Gastroesophageal sphincter (tissue), 4 donors: Measurements from ENCODE around the gene SELENOS. TPM values are rescaled to one million over a fixed set of nuclear protein-coding genes. Genes with fewer than 3 reads are reported as not detected.
A peak's percentile ranks its signal among the peaks of the same experiment; 100 is the strongest.

Source experiments
- ATAC-seq: fragments of 150-250 bp; one replicate; pipeline ENCODE4 v1.9.1; 2016; ENCODE audit warnings: mild to moderate bottlenecking, moderate library complexity
- H3K27ac ChIP-seq, 4 donors: fragments of 200-600 bp; sonication (generic) in 3 of 4; 1 replicate in 3 of 4; 2 replicates in 1 of 4; pipeline ENCODE4 v1.5.1; 2016 to 2019
- H3K27me3 ChIP-seq: fragments of 200-600 bp; sonication (generic); one replicate; pipeline ENCODE4 v1.5.1; 2019
- H3K36me3 ChIP-seq, 2 donors: fragments of 200-600 bp; sonication (generic); one replicate each; pipeline ENCODE4 v1.5.1; 2019; ENCODE audit warnings: control low read depth in 1 of 2
- H3K4me1 ChIP-seq, 3 donors: fragments of 200-600 bp; sonication (generic); 1 replicate in 2 of 3; 2 replicates in 1 of 3; pipeline ENCODE4 v1.5.1; 2016 to 2019; ENCODE audit warnings: control low read depth in 2 of 3
- H3K4me3 ChIP-seq, 2 donors: fragments of 200-600 bp; sonication (generic); one replicate each; pipeline ENCODE4 v1.5.1; 2019; ENCODE audit warnings: mild to moderate bottlenecking in 1 of 2, moderate library complexity in 1 of 2
- H3K9me3 ChIP-seq, 3 donors: fragments of 200-600 bp; sonication (generic); one replicate each; pipeline ENCODE4 v1.5.1; 2017 to 2019; ENCODE audit warnings: control low read depth in 2 of 3
- EP300 ChIP-seq: sonication (generic); formaldehyde crosslinking; IDR thresholded peaks from one replicate; pipeline ENCODE4 v1.6.1; 2017; ENCODE audit warnings: antibody characterized with exemption, mild to moderate bottlenecking
- POLR2A ChIP-seq, 2 donors: fragments of 450-650 bp; IDR thresholded peaks; one replicate each; pipeline ENCODE4 v1.6.1; 2017; ENCODE audit warnings: antibody characterized with exemption in 2 of 2, mild to moderate bottlenecking in 2 of 2, moderate library complexity in 1 of 2
- POLR2AphosphoS5 ChIP-seq: sonication (generic); formaldehyde crosslinking; IDR thresholded peaks from one replicate; pipeline ENCODE4 v1.6.1; 2017; ENCODE audit warnings: antibody characterized with exemption
- WGBS, 2 donors: methylation state at CpG; one replicate each; pipeline ENCODE4 v1.1.5; 2018; ENCODE audit warnings: low coverage in 1 of 2; 5-methylcytosine and 5-hydroxymethylcytosine counted together
- total RNA-seq, 4 donors: library from RNA; depleted of rRNA; stranded (reverse); fragments of >200 nt; gene quantifications; one replicate each; pipeline ENCODE4 v1.1.0, GENCODE V29; 2016
- TF ChIP-seq, protein P1 (sequence below), 4 experiments: fragments of 200-600 bp in 2 of 4; fragments of 450-650 bp in 2 of 4; sonication (generic) in 1 of 4; IDR thresholded peaks; one replicate each; pipeline ENCODE4 v1.5.1; 2017 to 2019; ENCODE audit warnings: antibody characterized with exemption in 4 of 4, mild to moderate bottlenecking in 2 of 4, moderate library complexity in 2 of 4

The SELENOS gene
- total RNA-seq, 4 donors from 2014 or later, result 56.1 to 75.5 (median 64.5) TPM

- ATAC-seq, result no peak
- peak overlapping the region in 2 of 4 donors; percentile 32 to 53 for H3K27ac ChIP-seq
- no peaks in the 10 kb centered on the region for H3K9me3 ChIP-seq
- no peaks in the 10 kb centered on the region for H3K27me3 ChIP-seq
- TF ChIP-seq EP300 (no peak), POLR2A (IDR thresholded peaks at IDR 0.05) (no peak), POLR2AphosphoS5 (no peak)
- TF ChIP-seq, protein P1, sequence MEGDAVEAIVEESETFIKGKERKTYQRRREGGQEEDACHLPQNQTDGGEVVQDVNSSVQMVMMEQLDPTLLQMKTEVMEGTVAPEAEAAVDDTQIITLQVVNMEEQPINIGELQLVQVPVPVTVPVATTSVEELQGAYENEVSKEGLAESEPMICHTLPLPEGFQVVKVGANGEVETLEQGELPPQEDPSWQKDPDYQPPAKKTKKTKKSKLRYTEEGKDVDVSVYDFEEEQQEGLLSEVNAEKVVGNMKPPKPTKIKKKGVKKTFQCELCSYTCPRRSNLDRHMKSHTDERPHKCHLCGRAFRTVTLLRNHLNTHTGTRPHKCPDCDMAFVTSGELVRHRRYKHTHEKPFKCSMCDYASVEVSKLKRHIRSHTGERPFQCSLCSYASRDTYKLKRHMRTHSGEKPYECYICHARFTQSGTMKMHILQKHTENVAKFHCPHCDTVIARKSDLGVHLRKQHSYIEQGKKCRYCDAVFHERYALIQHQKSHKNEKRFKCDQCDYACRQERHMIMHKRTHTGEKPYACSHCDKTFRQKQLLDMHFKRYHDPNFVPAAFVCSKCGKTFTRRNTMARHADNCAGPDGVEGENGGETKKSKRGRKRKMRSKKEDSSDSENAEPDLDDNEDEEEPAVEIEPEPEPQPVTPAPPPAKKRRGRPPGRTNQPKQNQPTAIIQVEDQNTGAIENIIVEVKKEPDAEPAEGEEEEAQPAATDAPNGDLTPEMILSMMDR (IDR thresholded peaks at IDR 0.05), result no peak
- peaks cover 0 to 7% of the 10 kb centered on the region in 2 donors for H3K36me3 ChIP-seq
- no peak overlapping the region for H3K4me3 ChIP-seq
- peaks cover 2 to 89% (median 28%) of the 10 kb centered on the region in 3 donors for H3K4me1 ChIP-seq
- 81 to 85% methylated on average over 5 to 9 of the region's 10 CpGs for WGBS, 2 donors
Observed at GRCh38 chr15:101246824-101247745, 30.2 kb downstream of the SELENOS start.

DNA sequence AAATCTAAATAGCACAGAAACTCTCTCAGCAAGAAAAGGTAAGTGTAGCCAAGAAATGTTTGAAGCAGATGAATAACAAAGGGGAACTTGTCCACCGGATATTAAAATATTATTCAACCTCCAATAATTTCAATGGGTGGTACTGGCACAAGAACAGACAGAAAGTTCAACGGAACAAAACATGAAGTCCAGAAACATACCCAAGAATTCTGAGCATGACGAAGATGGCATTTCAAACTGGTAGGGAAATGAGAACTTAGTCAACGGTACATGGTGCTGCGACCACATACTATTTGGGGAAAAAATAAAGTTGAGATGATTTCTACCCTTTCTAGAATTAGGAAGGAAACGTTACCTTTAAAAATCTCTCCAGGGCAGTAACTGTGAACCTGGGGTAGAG is 30.9 kb downstream of the SELENOS start:
- Histone ChIP-seq H3K36me3 (peaks cover 0 to 7% of the 10 kb centered on the region in 2 donors), H3K9me3 (no peaks in the 10 kb centered on the region), H3K27ac (peak overlapping the region in 2 of 4 donors; percentile 53 to 59), H3K4me1 (peaks cover 2 to 96% (median 28%) of the 10 kb centered on the region in 3 donors), H3K27me3 (no peaks in the 10 kb centered on the region), H3K4me3 (no peak overlapping the region)
- TF ChIP-seq EP300 (no peak), POLR2A (IDR thresholded peaks at IDR 0.05) (no peak), POLR2AphosphoS5 (peak; percentile 41)
- TF ChIP-seq, protein P1 (IDR thresholded peaks at IDR 0.05), result no peak
- WGBS, 2 donors, result 54 to 63% methylated on average over 4 to 6 of the region's 6 CpGs
- ATAC-seq, result no peak

GRCh38 chr15:101244889-101245668 is 32.2 kb downstream of the SELENOS start:
- no peak overlapping the region for H3K4me3 ChIP-seq
- peaks cover 2 to 100% (median 29%) of the 10 kb centered on the region in 3 donors for H3K4me1 ChIP-seq
- no peaks in the 10 kb centered on the region for H3K27me3 ChIP-seq
- 94 to 97% methylated on average over 6 to 10 of the region's 14 CpGs for WGBS, 2 donors
- no peak for ATAC-seq
- peak overlapping the region in 2 of 4 donors; percentile 15 to 16 for H3K27ac ChIP-seq
- no peaks in the 10 kb centered on the region for H3K9me3 ChIP-seq
- TF ChIP-seq, protein P1 (IDR thresholded peaks at IDR 0.05), result no peak
- TF ChIP-seq POLR2A (IDR thresholded peaks at IDR 0.05) (no peak), EP300 (no peak), POLR2AphosphoS5 (no peak)
- H3K36me3 ChIP-seq, result peaks cover 0 to 7% of the 10 kb centered on the region in 2 donors

- no peak for ATAC-seq
Observed at GRCh38 chr15:101244036-101244781, 33.1 kb downstream of the SELENOS start.

More at GRCh38 chr15:101244036-101244781, 33.1 kb downstream of the SELENOS start:
- Histone ChIP-seq H3K27ac (peak overlapping the region in 3 of 4 donors; percentile 20 to 55 (median 25)), H3K4me3 (no peak overlapping the region), H3K4me1 (peaks cover 6 to 100% (median 27%) of the 10 kb centered on the region in 3 donors), H3K9me3 (no peaks in the 10 kb centered on the region), H3K36me3 (peaks cover 0 to 7% of the 10 kb centered on the region in 2 donors), H3K27me3 (no peaks in the 10 kb centered on the region)
- WGBS, 2 donors, result 30 to 31% methylated on average over 6 to 7 of the region's 7 CpGs
- TF ChIP-seq EP300 (no peak), POLR2AphosphoS5 (no peak), POLR2A (IDR thresholded peaks at IDR 0.05) (no peak)
- TF ChIP-seq, protein P1 (IDR thresholded peaks at IDR 0.05), result no peak
